Panc1 (cell line): ENCODE data around the gene SESN2.

Experiments used
- POLR2AphosphoS5 ChIP-seq: IDR thresholded peaks from 2 replicates; pipeline ENCODE4 v1.6.1; 2012; ENCODE audit warnings: mild to moderate bottlenecking, low read depth, low read length, moderate library complexity
- SIN3A ChIP-seq: IDR thresholded peaks from 2 replicates; pipeline ENCODE4 v1.6.1; 2012; ENCODE audit warnings: low read depth, mild to moderate bottlenecking, low read length, moderate library complexity, borderline replicate concordance; ENCODE audit not compliant: insufficient read depth
- TF ChIP-seq, protein P1 (sequence below): fragments of 450-650 bp; IDR thresholded peaks from 2 replicates; pipeline ENCODE4 v1.5.1; 2017; ENCODE audit warnings: mild to moderate bottlenecking
- TF ChIP-seq, protein P2 (sequence below), 2 experiments: IDR thresholded peaks; 2 replicates each; pipeline ENCODE4 v1.6.1; 2011 to 2012; ENCODE audit warnings: low read depth in 2 of 2, control low read depth in 1 of 2, low read length in 1 of 2, mild to moderate bottlenecking in 1 of 2, moderate library complexity in 1 of 2; ENCODE audit not compliant: insufficient read depth in 1 of 2

DNA sequence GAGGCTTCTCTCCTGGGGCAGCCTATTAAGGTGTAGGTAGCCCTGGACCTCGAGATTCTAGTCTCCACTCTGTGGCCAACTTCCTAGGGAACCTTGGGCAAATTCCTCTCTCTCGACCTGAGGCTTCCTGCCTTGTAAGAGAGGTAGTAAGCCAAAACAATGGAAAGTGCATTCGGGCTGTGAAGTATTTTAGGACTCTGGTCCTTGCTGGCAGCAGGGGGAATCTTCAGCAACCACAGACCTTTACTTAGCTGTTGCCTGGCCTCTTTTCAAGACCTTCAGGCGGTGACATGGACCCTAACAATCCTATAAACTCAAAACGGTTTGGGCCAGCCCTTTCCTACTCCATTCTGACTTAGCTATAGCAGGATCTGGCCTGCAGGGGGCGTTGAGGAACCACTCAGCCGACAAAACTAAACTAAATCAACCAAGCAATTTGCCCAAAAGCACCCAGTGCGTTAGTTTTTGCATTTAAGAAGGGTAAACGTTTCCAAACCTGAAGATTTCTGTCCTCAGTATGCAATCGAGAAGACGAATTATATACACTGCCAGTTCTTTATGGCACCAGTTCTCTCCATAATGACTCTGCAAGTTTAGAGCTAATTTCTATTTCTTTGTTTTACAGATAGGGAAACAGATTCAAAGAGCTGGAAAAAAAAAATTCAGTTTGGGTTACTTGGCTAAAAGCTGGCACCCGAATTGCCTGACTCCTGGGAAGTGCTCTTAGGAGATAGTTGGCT is 10.9 kb upstream of the SESN2 start:
- TF ChIP-seq, protein P1, sequence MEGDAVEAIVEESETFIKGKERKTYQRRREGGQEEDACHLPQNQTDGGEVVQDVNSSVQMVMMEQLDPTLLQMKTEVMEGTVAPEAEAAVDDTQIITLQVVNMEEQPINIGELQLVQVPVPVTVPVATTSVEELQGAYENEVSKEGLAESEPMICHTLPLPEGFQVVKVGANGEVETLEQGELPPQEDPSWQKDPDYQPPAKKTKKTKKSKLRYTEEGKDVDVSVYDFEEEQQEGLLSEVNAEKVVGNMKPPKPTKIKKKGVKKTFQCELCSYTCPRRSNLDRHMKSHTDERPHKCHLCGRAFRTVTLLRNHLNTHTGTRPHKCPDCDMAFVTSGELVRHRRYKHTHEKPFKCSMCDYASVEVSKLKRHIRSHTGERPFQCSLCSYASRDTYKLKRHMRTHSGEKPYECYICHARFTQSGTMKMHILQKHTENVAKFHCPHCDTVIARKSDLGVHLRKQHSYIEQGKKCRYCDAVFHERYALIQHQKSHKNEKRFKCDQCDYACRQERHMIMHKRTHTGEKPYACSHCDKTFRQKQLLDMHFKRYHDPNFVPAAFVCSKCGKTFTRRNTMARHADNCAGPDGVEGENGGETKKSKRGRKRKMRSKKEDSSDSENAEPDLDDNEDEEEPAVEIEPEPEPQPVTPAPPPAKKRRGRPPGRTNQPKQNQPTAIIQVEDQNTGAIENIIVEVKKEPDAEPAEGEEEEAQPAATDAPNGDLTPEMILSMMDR: peak; percentile 97
- TF ChIP-seq, protein P2, sequence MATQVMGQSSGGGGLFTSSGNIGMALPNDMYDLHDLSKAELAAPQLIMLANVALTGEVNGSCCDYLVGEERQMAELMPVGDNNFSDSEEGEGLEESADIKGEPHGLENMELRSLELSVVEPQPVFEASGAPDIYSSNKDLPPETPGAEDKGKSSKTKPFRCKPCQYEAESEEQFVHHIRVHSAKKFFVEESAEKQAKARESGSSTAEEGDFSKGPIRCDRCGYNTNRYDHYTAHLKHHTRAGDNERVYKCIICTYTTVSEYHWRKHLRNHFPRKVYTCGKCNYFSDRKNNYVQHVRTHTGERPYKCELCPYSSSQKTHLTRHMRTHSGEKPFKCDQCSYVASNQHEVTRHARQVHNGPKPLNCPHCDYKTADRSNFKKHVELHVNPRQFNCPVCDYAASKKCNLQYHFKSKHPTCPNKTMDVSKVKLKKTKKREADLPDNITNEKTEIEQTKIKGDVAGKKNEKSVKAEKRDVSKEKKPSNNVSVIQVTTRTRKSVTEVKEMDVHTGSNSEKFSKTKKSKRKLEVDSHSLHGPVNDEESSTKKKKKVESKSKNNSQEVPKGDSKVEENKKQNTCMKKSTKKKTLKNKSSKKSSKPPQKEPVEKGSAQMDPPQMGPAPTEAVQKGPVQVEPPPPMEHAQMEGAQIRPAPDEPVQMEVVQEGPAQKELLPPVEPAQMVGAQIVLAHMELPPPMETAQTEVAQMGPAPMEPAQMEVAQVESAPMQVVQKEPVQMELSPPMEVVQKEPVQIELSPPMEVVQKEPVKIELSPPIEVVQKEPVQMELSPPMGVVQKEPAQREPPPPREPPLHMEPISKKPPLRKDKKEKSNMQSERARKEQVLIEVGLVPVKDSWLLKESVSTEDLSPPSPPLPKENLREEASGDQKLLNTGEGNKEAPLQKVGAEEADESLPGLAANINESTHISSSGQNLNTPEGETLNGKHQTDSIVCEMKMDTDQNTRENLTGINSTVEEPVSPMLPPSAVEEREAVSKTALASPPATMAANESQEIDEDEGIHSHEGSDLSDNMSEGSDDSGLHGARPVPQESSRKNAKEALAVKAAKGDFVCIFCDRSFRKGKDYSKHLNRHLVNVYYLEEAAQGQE (IDR thresholded peaks at IDR 0.05; ENCODE audit: insufficient read depth in 1 of 2, low read depth in 2 of 2, low read length in 1 of 2): no peak
- TF ChIP-seq POLR2AphosphoS5: no peak
- TF ChIP-seq SIN3A: no peak
